Fibroblast of upper back skin (primary cell): Measurements from ENCODE around the gene ADAMTS12.

Source experiments
- DNase-seq: peaks from one replicate; pipeline ENCODE4 v3.0.0-alpha.2; 2013

The ADAMTS12 gene

GRCh38 chr5:33840927-33841547 lies 50.8 kb downstream of the ADAMTS12 start:
- DNase-seq = no peak

GRCh38 chr5:33837301-33837700 lies 54.5 kb downstream of the ADAMTS12 start:
- no peak for DNase-seq

- DNase-seq = peak; percentile 71
Observed at GRCh38 chr5:33834334-33834733, 57.5 kb downstream of the ADAMTS12 start.

DNA sequence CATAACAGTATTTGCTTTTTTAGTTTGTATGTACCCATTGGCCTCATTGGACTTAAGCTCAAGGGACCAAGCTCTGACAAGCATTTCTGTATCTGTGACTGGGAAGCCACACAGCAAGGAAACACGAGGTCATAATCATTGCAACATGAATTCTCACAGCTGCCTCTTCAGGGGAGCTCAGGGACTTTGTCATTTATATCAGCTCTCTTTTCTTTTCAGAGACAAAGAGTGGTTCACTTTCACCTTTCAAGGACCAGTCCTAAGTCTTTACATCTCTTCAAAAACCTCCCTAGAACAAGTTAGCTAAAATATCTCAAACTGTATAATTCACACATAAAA lies 58.6 kb downstream of the ADAMTS12 start:
- DNase-seq = peak; percentile 25

GRCh38 chr5:33832404-33833236 lies 59.2 kb downstream of the ADAMTS12 start:
- DNase-seq = peak; percentile 76

- no peak for DNase-seq
Observed at GRCh38 chr5:33831041-33831440, 60.7 kb downstream of the ADAMTS12 start.

GRCh38 chr5:33829430-33829829 lies 62.4 kb downstream of the ADAMTS12 start:
- DNase-seq = no peak

DNA sequence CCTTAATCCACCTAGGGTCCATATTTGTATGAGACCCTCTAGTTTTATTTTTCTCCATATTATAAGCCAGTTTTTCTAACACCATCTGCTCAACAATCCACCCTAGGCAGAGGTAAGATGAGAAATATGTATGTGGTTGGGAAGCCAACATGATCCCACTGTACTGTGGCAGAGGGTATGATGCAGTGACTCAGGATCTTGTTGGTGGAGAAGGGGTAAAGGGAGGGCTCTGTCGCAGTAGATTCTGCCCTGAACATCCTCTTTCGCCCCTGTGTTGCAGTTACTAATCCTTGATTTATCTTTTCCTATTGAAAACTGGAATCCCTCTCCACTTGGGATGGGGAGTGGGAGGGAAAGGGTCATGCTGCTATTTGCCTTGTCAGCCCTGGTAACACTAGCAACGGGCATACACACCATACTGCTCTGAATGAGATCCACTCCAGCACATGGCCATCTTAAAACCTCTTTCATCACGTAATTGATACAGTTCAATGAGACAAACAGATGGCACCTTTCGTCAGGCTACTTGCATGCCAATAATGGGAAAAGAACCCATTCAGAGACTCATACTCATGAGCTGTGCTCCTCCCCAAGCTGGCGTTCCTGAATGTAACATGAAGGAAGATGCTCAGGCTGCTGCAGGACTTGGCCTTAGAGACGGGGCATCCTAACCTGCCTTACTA lies 63.0 kb downstream of the ADAMTS12 start:
- DNase-seq = peak; percentile 41

GRCh38 chr5:33827885-33828284 lies 63.9 kb downstream of the ADAMTS12 start:
- no peak for DNase-seq

DNA sequence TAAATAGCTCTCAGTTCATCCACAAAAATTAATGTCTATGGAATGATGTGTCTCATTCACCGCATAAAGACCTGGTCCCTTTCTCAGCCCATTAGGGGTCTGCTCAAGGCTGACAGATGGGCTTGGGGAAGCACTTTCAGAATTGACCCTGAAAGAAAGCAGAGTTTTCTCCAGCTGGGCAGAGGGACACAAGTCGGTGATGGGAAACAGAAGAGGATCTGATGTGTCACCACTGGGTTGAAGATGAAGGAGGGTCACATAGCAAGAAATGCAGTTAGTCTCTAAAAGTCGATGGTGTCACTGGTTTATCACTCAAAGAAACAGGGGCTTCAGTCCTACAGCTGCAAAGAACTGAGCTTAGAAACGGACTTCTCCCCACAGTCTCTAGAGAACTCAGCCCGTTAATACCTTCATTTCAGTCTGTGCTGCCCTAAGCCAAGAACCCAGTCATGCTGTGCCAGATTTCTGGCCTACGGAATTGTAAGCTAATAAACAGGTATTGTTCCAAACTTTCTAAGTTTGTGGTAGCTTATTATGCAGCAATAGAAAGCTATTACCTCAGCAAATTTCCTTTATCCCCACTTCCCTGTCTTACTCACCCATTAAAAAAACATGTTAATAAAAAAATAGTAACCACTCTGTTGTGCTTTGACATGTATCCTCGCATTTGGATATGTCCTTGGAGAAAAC lies 64.6 kb downstream of the ADAMTS12 start:
- no peak for DNase-seq

GRCh38 chr5:33824516-33825195 lies 67.1 kb downstream of the ADAMTS12 start:
- peak; percentile 99 for DNase-seq

DNA sequence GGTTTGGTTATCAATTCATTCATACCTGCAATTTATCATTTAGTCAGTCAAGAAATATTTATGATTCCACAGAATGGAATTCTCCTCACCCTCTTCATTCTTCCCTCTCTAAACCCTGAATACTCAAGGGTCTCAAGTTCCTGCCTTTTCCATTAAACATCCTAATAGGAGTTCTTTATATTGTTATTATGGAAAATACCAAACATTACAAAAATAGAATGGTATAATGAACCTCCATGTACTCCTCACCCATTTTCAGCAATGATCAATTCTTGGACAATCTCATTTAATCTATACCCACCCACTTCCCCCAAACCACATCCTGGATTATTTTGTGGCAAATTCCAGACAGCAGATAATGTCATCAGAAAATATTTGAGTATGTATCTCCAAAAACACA lies 74.5 kb downstream of the ADAMTS12 start:
- peak; percentile 76 for DNase-seq

GRCh38 chr5:33816791-33817190 lies 75.0 kb downstream of the ADAMTS12 start:
- peak; percentile 19 for DNase-seq

DNA sequence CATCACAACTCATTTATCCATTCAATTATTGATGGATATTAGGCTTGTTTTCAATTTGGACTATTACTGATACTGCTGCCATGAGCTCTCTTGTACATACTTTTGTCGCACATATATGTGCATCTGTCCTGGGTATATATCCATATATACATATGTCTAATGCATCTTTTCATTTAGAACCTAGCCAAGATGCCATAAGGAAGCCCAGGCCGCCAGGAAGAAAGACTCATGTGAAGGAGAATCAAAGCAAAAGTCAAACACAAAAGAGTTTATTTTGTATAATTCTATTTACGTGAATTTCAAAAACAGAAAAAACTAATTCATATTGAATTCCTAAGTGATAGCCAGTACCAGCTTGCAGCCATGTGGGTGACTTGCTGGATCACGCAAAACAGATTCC lies 79.0 kb downstream of the ADAMTS12 start:
- DNase-seq = no peak

DNA sequence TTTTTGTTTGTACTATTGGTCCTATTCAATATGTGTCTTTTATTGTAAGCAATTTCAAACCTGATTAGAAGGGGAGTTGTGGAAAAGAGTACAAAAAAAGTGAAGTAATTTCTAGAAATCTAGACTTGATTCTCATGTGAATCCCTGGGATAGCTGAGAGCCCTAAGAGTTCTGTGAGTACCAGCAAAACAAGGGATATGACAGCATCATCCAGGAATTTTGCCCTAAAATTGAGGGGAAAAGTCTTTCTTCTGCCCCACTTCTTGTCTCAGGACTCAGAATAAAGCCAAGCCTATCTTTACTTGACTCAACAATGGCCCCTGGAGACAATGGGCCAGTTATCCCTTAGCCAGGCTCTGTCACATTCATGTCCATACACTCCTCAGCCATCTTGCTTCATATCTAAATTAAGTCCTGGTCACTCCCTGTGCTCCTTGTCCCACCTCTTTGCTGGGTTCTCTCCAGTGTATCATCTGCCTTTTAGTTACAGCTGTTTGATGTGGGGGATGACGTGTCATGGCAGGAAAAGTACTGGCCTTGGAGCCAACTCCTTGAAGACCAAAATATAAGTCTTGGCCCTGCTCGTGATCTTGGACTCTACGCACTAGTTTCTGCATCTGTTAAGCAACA lies 81.2 kb downstream of the ADAMTS12 start:
- peak; percentile 56 for DNase-seq

DNA sequence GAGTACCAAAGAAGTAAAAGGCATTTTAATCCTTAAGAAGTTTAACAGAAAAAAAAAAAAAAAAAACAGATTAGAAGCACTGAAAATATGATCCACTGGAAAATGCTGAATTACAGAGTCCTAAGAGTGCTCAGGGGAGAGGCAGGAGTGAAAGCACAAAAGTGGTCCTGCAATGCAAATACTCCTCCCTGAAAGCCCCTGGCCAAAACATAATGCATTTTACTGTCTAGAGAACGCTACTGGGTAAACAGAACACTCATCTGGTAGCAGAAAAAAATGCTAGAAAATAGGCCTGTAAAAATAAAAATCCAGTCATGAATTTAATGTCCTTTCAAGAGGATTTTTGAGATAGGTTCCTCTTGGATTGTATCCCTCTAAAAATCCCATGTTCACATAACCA lies 81.9 kb downstream of the ADAMTS12 start:
- no peak for DNase-seq

- no peak for DNase-seq
Observed at GRCh38 chr5:33808699-33809098, 83.1 kb downstream of the ADAMTS12 start.

- peak; percentile 30 for DNase-seq
Observed at GRCh38 chr5:33807771-33808170, 84.0 kb downstream of the ADAMTS12 start.

DNA sequence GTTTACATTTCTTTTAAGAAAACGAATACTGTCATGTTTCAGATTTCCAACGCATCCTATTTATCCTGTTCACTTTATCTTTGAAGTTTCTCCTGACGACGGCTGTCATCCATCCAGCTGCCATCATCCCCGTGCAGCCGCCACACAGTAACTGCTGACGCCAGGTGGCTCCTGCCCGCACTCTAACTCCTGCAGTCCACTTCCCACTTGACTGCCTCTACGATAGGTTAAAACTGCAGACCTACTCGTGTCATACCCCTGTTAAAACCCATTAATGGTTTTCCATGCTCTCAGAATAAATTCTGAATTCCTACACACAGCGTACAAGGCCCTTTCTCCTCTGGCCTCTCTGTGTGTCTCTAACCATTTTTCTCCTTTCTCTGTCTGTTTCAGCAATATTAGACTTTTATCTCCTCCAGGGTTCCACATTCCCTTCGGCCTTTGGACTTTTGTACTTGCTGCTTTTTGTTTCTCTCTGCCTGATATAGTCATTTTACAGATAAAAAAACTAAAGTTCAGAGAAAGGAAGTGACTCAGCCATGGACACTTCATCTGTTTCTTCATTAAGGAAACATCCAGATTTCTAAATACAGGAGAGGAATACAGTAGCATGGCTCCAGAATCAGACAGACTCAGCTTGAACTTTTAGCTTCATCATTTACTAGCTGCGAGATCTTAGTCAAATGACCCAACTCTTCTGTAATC lies 84.9 kb downstream of the ADAMTS12 start:
- DNase-seq = peak; percentile 68

- no peak for DNase-seq
Observed at GRCh38 chr5:33801292-33801691, 90.5 kb downstream of the ADAMTS12 start.

DNA sequence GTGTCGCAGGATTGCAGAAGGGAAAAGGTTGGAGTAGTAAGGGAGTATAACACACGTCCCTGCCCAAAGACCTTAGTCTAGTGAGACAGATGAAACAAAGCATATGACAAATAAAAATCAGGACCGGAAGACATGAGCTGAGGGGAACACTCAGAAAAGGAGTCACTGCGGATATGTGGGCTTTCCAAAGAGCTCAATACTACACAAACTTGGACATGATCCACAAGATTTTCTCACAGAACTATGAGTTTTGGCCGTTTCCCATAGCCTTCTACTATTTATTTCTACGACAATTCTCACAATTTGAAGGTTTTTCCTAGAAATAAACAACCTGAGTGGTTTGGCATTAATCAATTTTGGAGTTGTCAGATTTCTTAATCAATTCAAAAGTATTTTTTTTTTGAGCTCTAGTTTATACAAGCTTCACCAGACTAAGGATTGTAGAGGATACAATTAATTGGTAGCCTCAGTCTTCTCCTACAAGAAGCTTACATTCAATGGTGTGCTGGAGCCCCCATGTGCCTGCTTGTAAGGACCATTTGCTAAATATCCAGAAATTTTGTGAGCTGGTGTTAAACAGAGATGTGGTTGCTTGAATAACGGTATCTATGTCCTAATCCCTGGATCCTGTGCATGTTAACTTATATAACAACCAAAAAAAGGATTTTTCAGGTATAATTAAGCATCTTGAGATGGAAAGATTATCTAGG lies 91.4 kb downstream of the ADAMTS12 start:
- no peak for DNase-seq
